ENCODE results near the gene MRPL55. TPM values are rescaled to one million over a fixed set of nuclear protein-coding genes. Genes with fewer than 3 reads are reported as not detected.
"Not testable (repeated sequence)": the region's sequence is repeated elsewhere in the genome, so short reads cannot be mapped to it uniquely, and the experiment has no call there.

Gene MRPL55
- total RNA-seq, 1 donor from 2014 or later = 130 TPM

DNA sequence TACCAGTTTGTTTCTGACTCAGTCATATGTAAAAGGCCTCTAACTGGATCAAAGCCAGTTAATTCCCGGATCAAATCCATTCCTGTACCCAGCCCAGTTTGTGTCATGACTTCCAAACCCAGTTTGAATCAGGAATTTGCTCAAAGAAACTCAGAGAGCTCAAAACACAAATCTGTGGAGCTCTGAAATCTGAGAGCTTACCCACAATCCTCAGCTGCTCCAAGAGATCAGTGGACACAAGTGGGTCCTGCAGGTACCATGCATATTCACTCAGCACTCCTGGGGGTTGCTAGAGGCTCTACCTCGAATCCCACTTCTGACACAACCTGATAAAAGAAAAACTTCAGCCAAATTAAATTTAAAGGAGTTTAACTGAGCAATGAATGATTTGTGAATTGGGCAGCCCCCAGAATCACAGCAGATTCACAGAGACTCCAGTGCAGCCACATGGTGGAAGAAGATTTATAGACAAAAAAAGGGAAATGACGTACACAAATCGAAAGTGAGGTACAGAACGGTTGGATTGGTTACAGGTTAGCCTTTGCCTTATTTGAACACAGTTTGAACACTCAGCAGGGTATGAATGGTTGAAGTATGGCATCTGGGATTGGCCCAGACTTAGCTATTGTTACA is 11.9 kb upstream of the MRPL55 start:
- DNase-seq (ENCODE audit: low read depth) = no peak
- H3K4me3 ChIP-seq (ENCODE audit: low read depth, low read length) = no peak overlapping the region
- no peak for TF ChIP-seq CTCF (conservative IDR thresholded peaks at IDR 0.05; ENCODE audit: low read depth, low read length)

GRCh38 chr1:228120351-228120750 is 11.3 kb upstream of the MRPL55 start:
- H3K4me3 ChIP-seq (ENCODE audit: low read depth, low read length) = no peak overlapping the region

GRCh38 chr1:228118040-228118439 is 8.9 kb upstream of the MRPL55 start:
- no peak for TF ChIP-seq CTCF (conservative IDR thresholded peaks at IDR 0.05; ENCODE audit: low read depth, low read length)
- H3K4me3 ChIP-seq (ENCODE audit: low read depth, low read length) = no peak overlapping the region

More at GRCh38 chr1:228120351-228120750, 11.3 kb upstream of the MRPL55 start:
- no peak for DNase-seq (ENCODE audit: low read depth)
- TF ChIP-seq CTCF (conservative IDR thresholded peaks at IDR 0.05; ENCODE audit: low read depth, low read length) = no peak

DNA sequence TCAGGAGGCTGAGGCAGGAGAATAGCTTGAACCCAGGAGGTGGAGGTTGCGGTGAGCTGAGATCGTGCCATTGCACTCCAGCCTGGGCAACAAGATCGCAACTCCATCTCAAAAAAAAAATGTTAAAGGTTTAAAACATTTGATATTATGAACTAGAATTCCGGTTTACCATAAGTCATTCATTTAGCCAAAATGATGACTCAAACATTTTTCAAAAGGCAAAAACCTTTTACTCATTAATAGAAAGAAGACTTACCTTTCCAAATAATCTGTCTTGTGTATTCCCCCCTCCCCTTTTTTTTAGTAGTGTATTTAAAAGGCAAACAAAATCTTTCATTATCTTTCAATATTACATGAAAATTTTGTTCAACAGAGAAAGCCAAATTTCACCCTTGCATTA is 8.2 kb upstream of the MRPL55 start:
- TF ChIP-seq CTCF (conservative IDR thresholded peaks at IDR 0.05; ENCODE audit: low read depth, low read length) = no peak
- DNase-seq (ENCODE audit: low read depth) = no peak

More at GRCh38 chr1:228118040-228118439, 8.9 kb upstream of the MRPL55 start:
- DNase-seq (ENCODE audit: low read depth) = no peak

GRCh38 chr1:228114827-228115226 is 5.7 kb upstream of the MRPL55 start:
- no peak overlapping the region for H3K4me3 ChIP-seq (ENCODE audit: low read depth, low read length)
- no peak for TF ChIP-seq CTCF (conservative IDR thresholded peaks at IDR 0.05; ENCODE audit: low read depth, low read length)
- DNase-seq (ENCODE audit: low read depth) = no peak

More for the DNA sequence above, 8.2 kb upstream of the MRPL55 start:
- H3K4me3 ChIP-seq (ENCODE audit: low read depth, low read length) = no peak overlapping the region

DNA sequence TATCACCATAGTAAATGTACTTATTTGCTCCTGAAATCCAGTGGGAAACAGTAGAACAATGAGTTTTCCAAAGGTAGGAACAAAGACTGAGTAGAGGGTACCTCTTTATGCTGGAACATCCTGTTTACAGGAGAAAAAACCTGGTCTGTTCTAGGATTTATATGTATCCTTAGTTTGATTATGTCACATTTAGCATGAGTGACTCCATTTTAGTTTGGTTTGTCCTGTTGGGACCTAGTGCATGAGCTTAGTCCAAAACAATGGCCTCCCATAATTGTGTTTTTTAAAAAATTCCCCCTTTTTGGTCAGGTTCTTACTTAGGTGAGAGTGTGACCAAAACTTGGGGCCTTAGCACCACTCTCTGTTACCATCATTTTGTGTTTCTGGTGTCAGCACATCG is 3.5 kb upstream of the MRPL55 start:
- no peak overlapping the region for H3K4me3 ChIP-seq (ENCODE audit: low read depth, low read length)
- no peak for DNase-seq (ENCODE audit: low read depth)
- no peak for TF ChIP-seq CTCF (conservative IDR thresholded peaks at IDR 0.05; ENCODE audit: low read depth, low read length)

DNA sequence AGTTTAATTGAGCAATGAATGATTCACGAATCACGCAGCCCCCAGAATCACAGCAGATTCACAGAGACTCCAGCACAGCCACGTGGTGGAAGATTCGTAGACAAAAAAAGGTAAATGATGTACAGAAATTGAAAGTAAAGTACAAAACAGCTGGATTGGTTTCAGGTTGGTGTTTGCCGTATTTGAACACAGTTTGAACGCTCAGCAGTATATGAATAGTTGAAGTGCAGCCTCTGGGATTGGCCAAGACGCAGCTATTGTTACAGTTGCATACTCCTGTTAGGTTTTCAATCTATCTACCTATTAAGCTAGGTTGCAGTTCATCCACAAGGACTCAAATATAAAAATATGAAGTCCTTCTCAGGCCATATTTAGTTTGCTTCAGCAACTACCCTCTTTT is 3.1 kb upstream of the MRPL55 start:
- H3K4me3 ChIP-seq (ENCODE audit: low read depth, low read length) = no peak overlapping the region
- DNase-seq (ENCODE audit: low read depth) = no peak
- no peak for TF ChIP-seq CTCF (conservative IDR thresholded peaks at IDR 0.05; ENCODE audit: low read depth, low read length)

GRCh38 chr1:228111315-228111714 is 2.2 kb upstream of the MRPL55 start:
- DNase-seq (ENCODE audit: low read depth); H3K4me3 ChIP-seq (ENCODE audit: low read depth, low read length): not testable (repeated sequence)
